ENCODE results near the gene FAR2.
"Not testable (repeated sequence)": the region's sequence is repeated elsewhere in the genome, so short reads cannot be mapped to it uniquely, and the experiment has no call there.

FAR2 gene

DNA sequence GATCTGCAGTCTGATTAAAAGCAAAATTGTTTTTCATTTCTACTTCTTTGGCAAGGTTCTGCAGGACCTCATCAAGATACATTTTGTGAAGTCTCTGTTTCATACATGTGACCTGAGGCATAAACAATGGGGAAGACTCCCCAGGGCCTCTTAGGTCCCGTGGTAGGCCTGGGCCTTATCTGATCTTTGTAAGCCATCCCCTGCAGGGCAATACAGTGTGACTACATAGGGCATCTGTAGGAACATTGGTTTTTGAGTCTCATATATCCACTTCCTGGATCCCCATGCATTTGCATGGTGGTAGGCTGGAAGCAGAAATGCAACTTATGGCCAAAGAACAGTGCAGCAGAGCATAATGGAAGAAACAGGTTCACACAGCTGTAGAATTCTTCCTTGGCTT, 6.0 kb downstream of the FAR2 start:
- no peak for DNase-seq

DNA sequence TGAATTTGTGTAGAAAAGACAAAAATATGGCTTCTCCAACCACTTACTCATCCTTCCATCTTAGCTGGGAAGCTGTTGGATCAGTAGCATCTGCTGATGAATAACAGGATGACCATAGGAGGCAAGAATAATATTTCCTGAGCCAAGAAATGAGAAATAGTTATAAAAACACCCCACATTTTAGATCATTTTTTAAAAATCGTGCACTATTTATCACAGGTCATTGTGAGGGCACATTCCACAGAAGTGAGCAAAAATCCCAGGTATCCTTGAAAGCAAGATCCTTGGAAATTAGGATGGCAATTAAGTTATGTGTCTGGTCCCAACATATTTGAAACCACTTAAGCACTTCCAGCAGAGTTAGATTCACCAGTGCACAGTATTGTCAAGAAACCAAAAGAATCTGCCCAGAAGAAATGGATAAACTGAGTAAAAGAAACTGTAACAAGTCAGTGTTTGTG, 8.4 kb downstream of the FAR2 start:
- no peak for DNase-seq

DNA sequence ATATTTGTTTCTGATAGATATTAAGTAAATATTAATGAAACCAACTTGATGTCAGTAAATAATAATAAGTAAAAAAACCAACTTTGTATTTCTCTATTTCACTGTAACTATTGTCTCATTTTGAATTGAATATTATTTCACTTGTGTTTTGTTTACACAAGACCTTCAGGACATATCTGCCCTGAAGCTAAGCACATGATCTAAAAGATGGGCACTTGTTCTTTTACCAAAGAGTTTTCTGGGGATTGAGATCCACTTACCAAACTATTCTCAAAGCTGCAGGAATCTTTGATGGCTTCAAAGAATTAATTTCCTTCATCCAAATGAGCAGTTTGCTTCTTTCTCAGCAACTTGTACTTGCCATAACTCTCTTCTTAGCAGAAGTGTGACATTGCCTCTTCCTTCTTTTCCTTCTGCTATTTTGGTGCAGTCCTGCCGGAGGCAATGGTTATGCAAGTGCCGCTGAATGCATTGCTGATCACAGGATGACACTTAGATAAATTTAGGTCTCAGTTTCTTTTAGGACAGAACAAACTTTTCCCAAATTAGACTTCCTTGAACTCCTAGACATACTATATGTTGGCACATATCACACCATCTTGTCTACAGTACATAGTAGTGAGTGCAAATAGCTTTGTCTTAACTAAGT, 9.2 kb downstream of the FAR2 start:
- no peak for DNase-seq

DNA sequence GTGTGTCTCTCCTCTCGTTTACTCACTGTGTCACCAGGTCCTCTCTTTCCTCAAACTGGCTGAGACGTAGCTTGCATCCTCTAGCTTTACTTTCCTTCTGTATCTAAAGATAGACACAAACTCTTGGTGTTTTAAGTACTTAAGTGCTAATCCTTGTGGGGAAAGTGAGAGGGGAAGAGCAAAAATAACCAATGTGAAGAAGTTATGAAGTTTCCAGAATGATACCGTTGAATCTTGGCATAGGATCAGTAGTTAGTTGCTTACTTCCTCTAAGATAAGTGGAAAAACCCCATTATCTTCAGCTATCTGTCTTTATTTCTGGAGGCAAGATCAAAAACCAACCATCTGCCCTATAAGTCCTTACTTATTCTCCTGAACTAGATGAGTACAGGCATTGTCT, 10.6 kb downstream of the FAR2 start:
- no peak for DNase-seq

DNA sequence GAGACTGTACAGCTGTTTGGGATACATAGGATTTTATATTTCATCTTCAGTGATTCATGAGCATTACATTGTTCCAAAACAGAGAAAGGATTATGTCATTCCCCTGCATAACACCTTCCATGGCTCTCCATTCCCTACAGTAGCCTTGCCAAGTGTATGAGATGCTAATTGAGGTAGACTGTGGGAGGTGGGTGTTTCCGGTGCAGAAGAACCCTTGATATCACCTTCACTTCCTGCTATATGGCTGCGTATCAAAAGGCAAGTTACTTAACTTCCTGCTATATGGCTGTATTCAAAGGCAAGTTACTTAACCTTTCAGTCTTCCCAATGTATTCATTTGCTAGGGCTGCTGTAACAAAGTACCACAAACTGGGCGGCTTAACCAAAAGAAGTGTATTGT, 11.2 kb downstream of the FAR2 start:
- peak in 2 of 6 experiments; percentile 18 to 29 for DNase-seq

DNA sequence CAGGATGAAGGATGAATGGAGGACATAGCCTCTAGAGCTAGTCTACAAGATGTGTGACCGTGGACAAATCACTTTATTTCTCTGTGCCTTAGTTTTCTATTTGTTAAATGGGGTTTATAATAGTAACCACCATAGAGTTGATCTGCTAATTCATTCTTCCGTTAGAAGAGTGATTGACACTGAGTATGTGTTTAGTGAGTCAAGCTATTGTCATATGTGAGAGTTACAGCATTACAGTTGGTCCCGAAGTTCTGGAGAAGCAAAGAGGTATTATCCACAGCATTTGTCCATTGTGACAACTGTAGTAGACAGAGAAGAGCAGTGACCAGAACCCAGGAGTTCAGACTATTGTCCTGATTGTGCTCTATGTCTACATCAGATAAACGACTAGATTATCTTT, 14.1 kb downstream of the FAR2 start:
- DNase-seq: no peak

DNA sequence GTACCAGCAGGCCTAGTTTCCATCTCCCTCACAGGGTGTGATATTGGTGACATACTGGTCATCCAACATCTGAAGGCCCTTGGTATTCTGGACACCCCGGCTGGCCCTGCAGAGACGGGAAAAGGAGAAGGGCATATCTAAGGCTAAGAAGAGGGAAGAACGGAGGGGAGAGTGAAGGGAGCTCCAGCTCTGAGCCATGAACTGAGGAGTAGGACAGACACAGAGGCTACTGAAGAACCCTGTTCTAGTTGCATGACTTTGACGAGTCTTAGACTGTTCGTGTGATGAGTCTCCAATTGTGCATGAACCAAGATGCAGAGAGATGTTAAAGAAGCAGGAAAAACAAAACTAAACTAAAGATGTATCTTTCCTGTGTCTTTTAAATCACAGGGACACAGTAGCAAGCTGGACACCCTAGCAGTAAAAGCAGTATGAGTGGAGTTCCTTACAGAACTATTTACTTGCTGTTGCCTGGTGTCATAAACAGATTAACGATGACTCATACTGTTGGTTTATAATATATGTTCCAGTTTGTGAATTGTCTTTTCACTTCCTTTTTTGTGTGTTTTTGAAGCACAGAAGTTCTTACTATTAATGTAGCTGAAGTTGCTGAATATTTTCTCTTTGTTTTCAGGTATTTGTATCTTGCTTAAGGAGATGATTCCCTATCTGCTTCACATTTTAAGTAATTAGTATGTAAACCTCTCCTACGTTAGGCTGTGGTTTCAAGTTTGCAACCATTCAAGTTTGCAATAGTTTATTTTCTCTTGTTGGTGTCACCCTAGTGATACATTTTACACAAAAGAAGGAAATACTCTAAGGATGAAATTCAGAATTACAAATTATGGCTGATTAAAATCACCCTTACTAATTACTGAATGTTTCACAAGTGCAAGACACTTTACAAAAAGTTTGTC, 15.7 kb downstream of the FAR2 start:
- DNase-seq: no peak

DNA sequence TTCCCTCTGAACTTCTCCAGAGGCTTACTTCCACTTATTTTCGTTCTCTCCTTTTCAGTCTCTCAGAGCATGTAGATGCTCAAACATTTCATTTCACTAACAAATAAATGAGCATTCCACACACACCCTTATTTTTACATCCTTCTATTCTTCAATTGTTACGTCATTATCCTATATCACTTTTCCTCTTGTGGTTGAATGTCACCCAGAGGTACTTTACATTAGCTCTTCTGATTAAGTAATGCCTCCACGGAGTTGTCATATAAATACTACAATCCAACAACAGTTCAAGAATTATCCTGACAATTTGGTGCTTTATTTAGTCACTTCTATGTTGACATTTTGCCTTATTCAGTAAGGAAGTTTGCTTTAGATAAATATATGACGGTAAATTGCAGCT, 18.4 kb downstream of the FAR2 start:
- no peak for DNase-seq

DNA sequence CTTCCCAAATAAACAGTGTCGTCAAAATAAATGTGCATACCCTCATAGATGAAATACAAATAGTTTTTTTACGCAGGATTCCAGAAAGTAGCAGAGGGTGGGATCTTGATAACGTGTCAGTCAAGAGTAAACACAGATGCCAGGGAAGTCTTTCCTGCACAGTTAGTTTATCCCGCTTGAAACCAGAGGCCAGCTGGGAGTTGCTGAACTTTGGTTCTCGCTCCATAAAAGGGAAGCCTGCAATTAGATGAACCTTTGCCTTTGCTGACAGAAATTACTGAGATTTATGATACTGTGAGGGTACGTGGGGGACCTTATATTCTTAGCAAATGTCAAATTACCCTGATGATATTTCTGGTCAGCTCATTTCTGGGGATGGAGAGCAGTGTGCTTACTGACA, 18.9 kb downstream of the FAR2 start:
- no peak for DNase-seq

DNA sequence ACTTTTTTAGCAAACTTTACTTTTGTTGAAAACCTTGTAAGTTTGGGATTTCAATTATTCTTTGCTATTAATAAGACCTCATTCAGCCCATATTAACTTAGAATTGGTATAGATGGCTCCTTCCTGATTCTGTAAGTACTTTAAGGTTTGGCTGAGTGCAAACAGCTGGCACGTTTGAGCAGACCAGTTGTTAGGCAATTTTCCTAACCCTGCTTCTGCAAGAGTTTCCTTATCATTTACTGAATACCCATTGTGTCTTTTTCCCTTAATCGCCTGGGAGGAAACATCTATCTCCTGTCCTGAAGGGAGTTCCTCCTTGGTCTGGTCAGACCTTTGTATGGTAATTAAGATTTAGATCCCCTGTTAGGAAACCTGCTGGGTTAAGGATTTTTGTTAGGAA, 20.9 kb downstream of the FAR2 start:
- DNase-seq: not testable (repeated sequence)

DNA sequence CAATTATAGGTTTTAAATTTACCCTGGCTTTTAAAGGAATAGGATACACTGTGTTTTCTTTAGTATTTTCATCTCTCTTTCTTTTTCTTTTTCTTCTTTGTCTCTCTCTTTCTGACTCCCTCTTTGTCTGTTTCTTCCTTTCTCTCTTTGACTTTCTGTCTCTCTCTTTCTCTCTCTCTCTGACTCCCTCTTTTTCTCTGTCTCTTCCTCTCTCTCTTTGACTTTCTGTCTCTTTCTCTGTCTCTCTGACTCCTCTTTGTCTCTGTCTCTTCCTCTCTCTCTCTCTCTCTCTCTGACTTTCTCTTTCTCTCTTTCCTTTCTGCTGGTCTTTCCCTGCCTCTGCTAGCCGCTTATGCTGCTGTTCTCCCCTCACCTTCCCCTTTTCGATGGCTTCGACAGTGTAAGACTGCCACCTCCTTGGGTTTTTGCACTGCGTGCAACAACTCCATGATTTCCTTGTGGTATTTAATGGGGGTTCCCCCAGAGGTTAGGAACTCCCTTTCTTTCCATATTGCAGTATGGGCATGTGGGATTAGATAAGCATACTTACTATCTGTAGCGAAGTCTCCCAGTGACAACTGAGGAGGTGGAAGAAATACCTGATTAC, 21.5 kb downstream of the FAR2 start:
- not testable (repeated sequence) for DNase-seq

DNA sequence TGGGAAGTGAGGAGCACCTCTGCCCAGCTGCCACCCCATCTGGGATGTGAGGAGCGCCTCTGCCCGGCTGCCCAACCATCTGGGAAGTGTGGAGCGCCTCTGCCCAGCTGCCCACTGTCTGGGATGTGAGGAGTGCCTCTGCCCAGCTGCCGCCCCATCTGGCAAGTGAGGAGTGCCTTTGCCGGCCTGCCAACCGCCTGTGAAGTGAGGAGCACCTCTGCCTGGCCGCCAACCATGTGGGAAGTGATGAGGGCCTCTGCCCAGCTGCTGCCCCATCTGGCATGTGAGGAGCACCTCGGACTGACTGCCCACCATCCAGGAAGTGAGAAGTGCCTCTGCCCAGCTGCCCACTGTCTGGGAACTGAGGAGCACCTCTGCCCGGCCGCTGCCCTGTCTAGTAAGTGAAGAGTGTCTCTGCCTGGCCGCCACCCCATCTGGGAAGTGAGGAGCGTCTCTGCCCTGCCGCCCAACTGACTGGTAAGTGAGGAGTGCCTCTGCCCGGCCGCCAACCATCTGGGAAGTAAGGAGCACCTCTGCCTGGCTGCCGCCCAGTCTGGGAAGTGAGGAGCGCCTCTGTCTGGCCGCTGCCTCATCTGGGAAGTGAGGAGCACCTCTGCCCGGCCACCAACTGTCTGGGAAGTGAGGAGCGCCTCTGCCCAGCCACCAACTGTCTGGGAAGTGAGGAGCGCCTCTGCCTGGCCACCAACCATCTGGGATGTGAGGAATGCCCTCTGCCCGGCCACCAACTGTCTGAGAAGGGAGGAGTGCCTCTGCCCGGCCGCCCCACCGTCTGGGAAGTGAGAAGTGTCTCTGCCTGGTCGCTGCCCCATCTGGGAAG, 22.6 kb downstream of the FAR2 start:
- no peak for DNase-seq

DNA sequence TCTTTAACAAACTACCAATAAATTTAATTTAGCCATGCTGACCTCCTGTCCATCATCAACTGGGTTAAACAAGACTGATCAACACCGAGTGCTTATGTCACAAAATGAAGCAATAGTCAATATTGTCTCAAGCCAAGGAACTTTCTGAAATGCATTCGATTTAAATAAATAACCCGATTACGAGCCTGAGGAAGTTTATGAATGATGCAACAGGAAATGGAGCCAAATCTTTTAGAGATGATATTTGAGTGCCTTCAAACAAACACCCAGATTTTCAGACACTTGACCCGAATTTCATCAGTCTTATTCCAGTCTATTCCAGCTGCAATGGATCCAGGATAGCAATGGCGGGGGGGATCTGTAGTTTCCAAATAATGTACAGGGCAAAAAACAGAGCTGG, 27.9 kb downstream of the FAR2 start:
- DNase-seq: no peak

DNA sequence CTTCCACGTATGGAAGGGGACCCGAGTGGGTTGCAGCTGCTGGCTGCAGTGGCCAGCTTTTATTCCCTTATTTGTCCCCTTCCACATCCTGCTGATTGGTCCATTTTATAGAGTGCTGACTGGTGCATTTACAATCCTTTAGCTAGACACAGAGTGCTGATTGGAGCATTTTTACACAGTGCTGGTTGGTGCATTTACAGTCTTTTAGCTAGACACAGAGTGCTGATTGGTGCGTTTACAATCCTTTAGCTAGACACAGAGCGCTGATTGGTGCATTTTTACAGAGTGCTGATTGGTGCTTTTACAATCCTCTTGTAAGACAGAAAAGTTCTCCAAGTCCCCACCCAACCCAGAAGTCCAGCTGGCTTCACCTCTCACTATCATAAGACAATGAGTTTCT, 33.2 kb downstream of the FAR2 start:
- not testable (repeated sequence) for DNase-seq

DNA sequence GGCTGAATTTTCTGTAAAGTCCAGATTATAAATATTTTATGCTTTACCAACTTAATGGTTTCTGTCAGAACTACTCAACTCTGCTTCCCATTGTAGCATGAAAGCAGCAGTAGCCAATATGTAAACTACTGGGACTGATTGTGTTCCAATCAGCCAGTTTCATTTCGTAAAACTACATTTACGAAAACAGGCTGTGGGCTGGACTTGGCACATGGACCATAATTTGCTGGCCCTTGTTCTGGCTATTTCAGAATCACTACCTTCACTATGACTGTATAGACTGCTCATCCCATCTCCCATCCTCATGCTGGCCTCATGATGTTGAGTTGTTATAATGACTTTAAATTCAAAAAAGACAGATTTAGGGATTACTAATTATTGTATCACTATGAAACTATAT, 38.7 kb downstream of the FAR2 start:
- no peak for DNase-seq

DNA sequence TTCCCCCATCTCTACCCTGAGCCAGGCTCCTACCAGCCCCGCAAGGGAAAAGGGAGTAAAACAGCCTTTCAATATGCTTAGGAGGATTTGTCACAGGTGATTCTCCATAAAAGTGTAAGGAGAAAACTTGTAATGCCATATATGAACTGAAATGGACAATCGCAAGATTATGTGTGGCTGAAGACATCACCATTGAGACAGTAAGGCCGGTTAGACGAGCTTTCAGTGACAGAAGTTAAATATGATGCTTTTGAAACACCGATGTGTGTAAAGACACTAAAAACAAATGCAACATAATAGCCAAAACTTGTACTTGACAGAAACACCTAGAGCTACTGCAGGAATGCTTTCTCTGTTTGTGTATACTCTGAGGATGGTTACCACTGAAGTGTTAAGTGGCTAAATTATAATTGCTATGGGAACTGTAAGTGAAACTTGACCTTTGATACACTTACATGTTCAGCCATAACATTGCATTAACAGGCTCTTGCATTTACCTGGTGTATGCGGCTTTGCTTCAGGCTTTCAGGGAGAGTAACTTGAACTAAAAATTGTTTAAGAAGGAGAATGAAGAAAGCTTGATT, 42.3 kb downstream of the FAR2 start:
- DNase-seq: no peak

DNA sequence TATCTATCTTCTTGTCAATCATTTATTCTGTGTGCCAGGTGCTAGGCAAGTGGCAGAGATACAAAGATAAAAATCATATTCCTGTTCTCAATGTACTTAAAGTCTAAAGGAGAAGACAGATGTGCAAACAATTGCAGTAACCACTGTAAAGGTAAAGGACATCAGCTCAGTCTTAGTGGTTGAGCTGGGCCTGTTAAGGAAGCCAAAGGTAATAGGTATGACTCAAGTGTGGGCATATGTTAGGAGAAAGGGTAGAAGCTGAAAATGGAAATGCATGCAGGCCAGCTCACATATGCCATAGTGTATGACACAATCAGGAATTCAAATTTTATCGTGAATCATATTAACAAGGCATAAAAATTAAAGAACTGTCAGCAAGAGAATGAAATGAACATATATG, 49.8 kb downstream of the FAR2 start:
- no peak for DNase-seq

DNA sequence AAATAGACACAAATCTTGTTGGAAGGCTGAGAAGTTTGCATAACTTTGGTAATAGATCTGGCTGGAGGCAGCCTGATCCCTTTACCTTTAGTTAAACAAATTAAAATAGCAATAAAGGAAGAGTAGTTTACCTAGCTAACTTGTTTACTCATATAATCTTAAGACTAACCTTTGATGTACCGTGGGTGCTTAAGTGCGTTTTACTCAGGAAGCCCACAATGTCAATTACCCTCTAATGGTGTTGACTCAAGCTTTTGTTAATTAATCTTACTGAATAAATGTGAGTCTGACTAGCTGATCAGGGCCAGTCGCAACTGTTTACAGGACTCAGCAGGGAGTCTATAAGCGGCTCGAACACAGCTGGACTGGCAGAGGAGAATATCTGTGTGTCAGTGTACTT, 51.5 kb downstream of the FAR2 start:
- DNase-seq: no peak

DNA sequence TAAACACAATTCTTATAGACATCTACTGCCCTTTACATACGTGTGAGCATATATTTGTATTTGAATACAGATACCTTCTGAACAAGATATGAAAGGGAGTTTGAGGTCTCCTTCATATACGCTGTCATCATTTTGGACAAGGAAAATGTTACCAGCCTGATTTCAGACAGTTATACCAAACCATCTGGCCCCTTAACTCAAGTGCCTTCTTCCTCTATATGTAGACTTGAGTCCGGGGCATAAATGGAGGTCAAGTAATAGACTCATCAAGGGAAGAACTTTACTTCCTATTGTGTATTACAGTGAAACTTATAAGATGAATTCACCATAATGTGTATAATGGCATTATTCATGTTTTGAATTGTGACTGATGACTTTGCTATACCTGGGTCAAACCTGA, 52.2 kb downstream of the FAR2 start:
- no peak for DNase-seq

DNA sequence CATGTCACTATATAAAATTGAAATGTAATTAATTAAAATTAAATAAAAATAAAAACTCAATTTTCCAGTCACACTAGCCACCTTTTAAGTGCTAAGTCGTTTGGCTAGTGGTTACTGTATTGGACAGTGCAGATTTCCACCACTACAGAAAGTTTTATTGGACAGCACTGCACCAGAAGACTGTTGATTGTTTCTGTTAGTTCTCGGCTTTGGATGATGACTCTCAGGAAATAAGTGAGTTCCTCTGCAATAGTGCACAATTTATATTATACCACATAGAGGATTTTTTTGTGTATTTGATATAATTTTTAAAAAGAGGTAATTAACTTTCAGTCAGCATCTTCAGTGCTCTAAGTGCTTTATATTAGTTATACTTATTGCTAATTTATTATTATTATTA, 52.7 kb downstream of the FAR2 start:
- DNase-seq: no peak

DNA sequence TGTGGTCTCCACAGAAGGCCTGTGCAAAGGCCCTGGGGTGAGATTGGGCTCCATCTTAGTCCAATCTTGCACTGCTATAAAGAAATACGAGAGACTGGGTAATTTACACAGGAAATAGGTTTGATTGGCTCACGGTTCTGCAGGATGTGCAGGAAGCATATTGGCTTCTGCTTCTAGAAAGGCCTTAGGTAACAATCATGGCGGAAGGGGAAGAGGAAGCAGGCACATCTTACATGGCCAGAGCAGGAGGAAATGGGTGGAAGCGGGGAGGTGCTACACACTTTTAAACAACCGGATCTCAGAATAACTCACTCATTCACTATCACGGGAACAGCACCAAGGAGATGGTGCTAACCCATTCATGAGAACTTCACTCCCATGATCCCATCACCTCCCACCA, 55.4 kb downstream of the FAR2 start:
- DNase-seq: no peak

DNA sequence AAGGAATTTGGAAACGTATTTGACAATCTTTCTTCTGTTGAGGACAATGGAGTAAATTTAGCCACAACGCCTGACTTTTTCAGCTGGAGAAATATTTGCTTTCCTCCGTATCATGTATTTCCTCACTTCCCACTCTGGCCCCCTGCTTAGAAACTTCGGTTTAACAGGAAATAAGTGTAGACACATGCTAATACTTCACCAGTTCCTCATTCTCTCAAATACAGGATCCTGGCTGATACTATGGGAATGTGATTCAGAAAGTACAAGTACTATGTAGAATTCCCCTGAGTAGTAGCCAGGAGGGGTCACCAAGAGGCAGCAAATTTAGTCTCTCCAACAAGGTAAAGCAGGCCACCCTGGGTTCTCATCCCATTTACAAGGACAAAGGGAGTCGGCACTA, 58.0 kb downstream of the FAR2 start:
- DNase-seq: no peak

DNA sequence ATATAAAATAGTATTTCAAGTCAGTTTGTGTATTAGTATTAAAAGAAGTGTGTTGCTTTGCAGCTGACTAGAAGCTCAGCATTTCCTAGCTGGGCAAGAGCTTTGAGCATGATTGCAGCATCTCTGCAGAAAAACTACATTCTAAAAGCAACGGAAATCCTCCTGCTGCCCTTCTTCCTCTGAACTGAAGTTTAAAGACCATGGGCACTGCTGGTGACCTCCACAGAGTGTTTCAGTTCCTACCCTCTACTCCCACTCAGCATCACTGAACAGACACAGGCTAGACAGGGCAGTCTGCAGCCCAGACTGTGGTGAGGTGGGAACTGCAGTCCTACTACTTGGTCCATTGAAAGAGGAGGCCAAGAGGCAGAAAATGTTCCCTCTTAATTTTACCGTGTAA, 59.0 kb downstream of the FAR2 start:
- DNase-seq: no peak

Measured in stimulated activated naive CD4-positive, alpha-beta T cell (primary cell).